Ecto neural progenitor cell (in vitro differentiated cells): Measurements from ENCODE around the gene RNF128.
"Not testable (repeated sequence)": the region's sequence is repeated elsewhere in the genome, so short reads cannot be mapped to it uniquely, and the experiment has no call there.

Source experiments
- DNase-seq: peaks from one replicate; pipeline ENCODE4 v3.0.0-alpha.2; 2018; ENCODE audit warnings: low spot score

The RNF128 gene

GRCh38 chrX:106748377-106748776, 21.9 kb downstream of the RNF128 start:
- DNase-seq, result no peak

- no peak for DNase-seq
Observed at GRCh38 chrX:106751407-106751806, 24.9 kb downstream of the RNF128 start.

- DNase-seq, result no peak
Observed at GRCh38 chrX:106752101-106752678, 25.7 kb downstream of the RNF128 start.

- DNase-seq, result not testable (repeated sequence)
Observed at GRCh38 chrX:106769288-106769687, 42.8 kb downstream of the RNF128 start.

DNA sequence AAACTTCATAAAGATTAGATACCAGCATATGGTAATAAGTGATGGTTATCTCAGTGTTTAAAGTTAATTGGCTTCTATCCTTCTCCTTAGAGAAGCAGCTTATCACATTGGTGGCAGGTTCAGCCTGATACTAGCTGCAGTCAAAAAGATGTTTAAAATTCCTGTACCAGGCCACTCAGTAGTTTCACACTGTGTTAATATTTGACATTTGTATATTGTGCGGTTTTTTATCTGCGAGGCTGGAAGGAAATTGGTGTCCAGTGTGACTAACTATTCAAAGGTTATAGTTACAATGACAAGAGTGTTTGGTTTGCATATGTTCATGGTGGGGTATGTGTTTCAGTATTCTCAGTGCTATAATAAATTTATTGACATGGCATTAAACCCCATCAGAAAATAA, 48.5 kb downstream of the RNF128 start:
- DNase-seq, result no peak

DNA sequence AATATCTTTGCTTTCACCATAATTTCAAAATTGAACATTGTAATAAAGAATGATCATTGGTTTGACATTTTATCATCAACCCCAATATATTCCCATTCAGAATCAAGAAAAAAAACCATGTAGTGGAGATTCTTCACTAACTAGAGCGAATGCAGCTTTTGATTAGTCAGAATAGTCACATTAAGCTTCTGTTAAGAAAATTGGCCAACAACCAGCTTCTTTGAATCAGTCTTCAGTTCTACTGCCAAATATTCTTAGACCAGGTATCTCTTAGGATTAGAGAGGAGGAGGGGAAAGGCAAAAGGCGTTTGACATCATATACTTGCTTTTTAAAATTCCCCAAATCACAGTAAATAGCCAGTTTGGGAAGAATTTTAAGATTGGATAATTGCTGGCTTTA, 53.8 kb downstream of the RNF128 start:
- no peak for DNase-seq

DNA sequence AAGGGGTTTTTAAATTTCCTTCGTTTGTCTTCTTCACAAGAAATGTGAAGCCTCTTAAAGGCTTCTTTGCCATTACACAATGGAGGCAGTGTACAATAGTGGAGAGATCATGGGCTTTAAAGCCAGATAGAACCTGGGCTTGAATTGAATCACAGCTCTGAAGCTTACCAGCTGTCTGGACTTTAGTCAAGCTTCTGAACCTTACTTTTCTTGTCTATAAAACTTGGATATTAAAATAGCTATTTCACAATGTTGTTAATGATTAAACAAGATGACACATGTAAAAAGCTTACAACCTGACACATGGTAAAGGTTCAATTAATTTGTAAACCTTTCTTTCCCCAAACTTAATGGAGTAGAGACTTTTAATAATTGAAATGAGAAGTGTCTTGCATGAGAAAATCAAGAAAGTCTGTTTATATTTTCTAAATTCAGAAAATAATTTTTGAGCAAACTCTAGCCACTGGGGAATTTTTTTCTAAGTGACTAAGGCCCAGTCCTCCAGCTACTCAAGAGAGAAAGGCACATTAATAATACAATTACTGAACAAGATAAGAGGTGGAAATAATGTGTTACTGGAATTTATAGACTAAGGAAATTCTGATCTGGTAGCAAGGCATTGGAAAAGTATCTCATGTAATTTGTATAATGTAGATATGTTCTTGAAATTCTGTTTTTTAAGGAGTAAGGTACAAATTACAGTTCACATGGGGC, 54.3 kb downstream of the RNF128 start:
- DNase-seq, result no peak

DNA sequence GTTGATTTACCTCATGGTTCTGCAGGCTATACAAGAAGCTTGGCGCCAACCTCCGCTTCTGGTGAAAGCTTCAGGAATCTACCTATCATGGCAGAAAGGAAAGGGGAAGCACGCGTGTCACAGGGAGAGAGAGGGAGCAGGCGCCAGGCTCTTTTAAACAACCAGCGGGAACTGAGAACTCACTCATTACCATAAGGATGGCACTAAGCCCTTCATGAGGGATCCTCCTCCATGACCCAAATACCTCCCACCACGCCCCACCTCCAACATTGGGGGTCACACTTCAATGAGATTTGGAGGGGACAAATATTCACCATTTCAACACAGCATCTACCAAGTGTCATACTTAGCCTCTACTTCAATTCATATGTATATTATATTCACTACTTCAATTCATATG, 57.2 kb downstream of the RNF128 start:
- no peak for DNase-seq

GRCh38 chrX:106791495-106791894, 65.0 kb downstream of the RNF128 start:
- DNase-seq, result no peak

DNA sequence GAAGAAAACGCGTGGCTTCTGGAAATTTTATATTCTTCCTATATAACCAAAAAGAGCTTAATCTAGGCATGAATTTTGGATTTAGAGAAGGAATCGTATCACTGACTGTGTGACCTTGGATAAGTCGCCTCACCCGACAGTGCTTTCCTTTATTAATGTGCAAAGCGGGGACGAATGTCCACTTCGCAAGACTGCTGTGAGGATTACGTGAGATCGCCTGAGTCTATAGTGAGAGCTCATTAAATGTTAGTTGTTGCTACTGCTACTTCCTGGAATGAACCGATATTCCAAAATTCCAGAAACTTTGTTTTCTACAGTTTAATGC, 75.5 kb downstream of the RNF128 start:
- DNase-seq, result no peak

- peak; percentile 69 for DNase-seq
Observed at GRCh38 chrX:106802388-106803275, 76.1 kb downstream of the RNF128 start, which contains the start of gene TBC1D8B. Gene TBC1D8B, plus strand, starts transcription at chrX:106802673. Its CDS starts 181 bp downstream, at chrX:106802854.

DNA sequence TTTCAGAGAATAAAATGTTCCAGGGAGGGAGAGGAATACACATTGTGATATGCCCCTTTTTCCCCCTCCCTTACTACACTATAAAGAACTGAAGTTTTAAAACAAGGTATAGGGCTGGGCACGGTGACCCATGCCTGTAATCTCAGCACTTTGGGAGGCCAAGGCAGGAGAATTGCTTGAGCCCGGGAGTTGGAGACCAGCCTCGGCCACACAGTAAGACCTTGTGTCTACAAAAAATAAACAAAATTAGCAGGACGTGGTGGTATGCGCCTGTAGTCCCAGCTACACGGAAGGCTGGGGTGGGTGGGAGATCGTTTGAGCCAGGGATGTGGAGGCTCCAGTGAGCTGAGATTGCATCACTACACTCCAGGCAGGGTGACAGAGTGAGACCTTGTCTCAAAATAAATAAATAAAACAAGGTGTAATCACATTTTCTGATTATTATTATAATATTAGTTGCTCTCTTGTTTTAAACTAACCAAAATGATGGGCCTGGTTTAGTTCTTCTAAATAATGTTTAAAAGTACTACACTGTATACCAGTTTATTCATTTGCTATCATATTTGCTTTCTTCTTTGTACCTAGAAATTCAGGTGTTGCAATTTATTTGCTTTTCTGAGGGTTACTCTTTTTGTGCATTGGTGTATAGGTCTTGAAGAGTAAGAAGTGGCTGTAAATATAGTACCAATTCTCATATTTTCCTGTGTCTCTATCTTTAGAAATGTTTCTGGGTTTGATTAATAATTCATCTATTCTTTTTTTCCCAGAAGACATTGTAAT, 84.8 kb downstream of the RNF128 start:
- no peak for DNase-seq

DNA sequence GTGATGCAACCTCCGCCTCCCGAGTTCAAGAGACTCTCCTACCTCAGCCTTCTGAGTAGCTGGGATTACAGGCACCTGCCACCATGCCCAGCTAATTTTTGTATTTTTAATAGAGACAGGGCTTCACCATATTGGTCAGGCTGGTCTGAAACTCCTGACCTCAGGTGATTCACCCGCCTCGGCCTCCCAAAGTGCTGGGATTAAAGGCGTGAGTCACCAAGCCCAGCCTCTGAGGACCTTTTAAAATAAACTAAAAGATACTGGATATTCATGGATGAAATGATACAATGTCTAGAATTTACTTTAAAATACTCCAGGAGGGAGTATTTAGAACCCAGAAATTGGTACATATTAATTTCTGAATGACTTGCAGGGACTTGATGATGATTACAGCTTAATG, 86.4 kb downstream of the RNF128 start:
- not testable (repeated sequence) for DNase-seq

- not testable (repeated sequence) for DNase-seq
Observed at GRCh38 chrX:106814093-106814492, 87.6 kb downstream of the RNF128 start.
